GM18858 (cell line): Measurements from ENCODE around the gene MPRIP.
"Not testable (repeated sequence)": the region's sequence is repeated elsewhere in the genome, so short reads cannot be mapped to it uniquely, and the experiment has no call there.

Source experiments
- ATAC-seq: cut with Tn5 transposase; IDR thresholded peaks from one replicate; pipeline ENCODE4 v1.9.1; 2021; ENCODE audit not compliant: unreplicated experiment

Gene MPRIP

GRCh38 chr17:17011043-17011907 lies 31.0 kb upstream of the MPRIP start:
- not testable (repeated sequence) for ATAC-seq

GRCh38 chr17:17013828-17014747 lies 28.2 kb upstream of the MPRIP start:
- ATAC-seq = not testable (repeated sequence)

- ATAC-seq = not testable (repeated sequence)
Measured at GRCh38 chr17:17014748-17015124, 27.5 kb upstream of the MPRIP start.

GRCh38 chr17:17015230-17015629 lies 27.0 kb upstream of the MPRIP start:
- no peak for ATAC-seq

- not testable (repeated sequence) for ATAC-seq
Measured at GRCh38 chr17:17016199-17017197, 25.8 kb upstream of the MPRIP start.

- no peak for ATAC-seq
Measured at GRCh38 chr17:17017343-17018014, 24.8 kb upstream of the MPRIP start.

GRCh38 chr17:17018021-17018441 lies 24.2 kb upstream of the MPRIP start:
- no peak for ATAC-seq

GRCh38 chr17:17018612-17019429 lies 23.4 kb upstream of the MPRIP start:
- no peak for ATAC-seq

GRCh38 chr17:17019430-17019762 lies 22.9 kb upstream of the MPRIP start:
- ATAC-seq = no peak

- ATAC-seq = no peak
Measured at GRCh38 chr17:17019891-17020456, 22.3 kb upstream of the MPRIP start.

- ATAC-seq = no peak
Measured at GRCh38 chr17:17020821-17021193, 21.4 kb upstream of the MPRIP start.

GRCh38 chr17:17021194-17021863 lies 20.9 kb upstream of the MPRIP start:
- ATAC-seq = no peak

GRCh38 chr17:17022011-17022410 lies 20.2 kb upstream of the MPRIP start:
- ATAC-seq = no peak

- no peak for ATAC-seq
Measured at GRCh38 chr17:17022456-17022855, 19.8 kb upstream of the MPRIP start.

GRCh38 chr17:17024778-17025300 lies 17.4 kb upstream of the MPRIP start:
- ATAC-seq = no peak

GRCh38 chr17:17025621-17026020 lies 16.6 kb upstream of the MPRIP start:
- no peak for ATAC-seq

GRCh38 chr17:17026163-17026562 lies 16.1 kb upstream of the MPRIP start:
- ATAC-seq = no peak

GRCh38 chr17:17027442-17028058 lies 14.7 kb upstream of the MPRIP start:
- no peak for ATAC-seq
